Transverse colon (tissue), 4 donors: ENCODE data around the gene MCRIP2.

Source experiments
- CTCF ChIP-seq, 5 experiments: fragments of 200-600 bp in 3 of 5; fragments of 450-650 bp in 2 of 5; sonication (generic) in 3 of 5; IDR thresholded peaks; 1 replicate in 2 of 5; 2 replicates in 3 of 5; pipeline ENCODE4 v1.5.1; 2016 to 2017; ENCODE audit warnings: antibody characterized with exemption in 5 of 5, inconsistent platforms in 3 of 5, mild to moderate bottlenecking in 2 of 5, moderate library complexity in 1 of 5
- POLR2A ChIP-seq: fragments of 450-650 bp; IDR thresholded peaks from one replicate; pipeline ENCODE4 v1.6.1; 2016; ENCODE audit warnings: antibody characterized with exemption, mild to moderate bottlenecking, moderate library complexity
- POLR2AphosphoS5 ChIP-seq, 3 donors: sonication (generic); formaldehyde crosslinking; IDR thresholded peaks; one replicate each; pipeline ENCODE4 v1.6.1; 2016; ENCODE audit warnings: antibody characterized with exemption in 3 of 3

- no peak for TF ChIP-seq POLR2A
- TF ChIP-seq CTCF (IDR thresholded peaks at IDR 0.05): no peak
- TF ChIP-seq POLR2AphosphoS5 (IDR thresholded peaks at IDR 0.05): no peak
Observed at GRCh38 chr16:652454-653305, 11.1 kb downstream of the MCRIP2 start.
